NCI-H2081 treated with DMSO at 0.1 percent for 48 hours (cell line): ENCODE measurements around the gene RIPPLY3.
A peak's percentile ranks its signal among the peaks of the same experiment; 100 is the strongest.
"Not testable (repeated sequence)": the region's sequence is repeated elsewhere in the genome, so short reads cannot be mapped to it uniquely, and the experiment has no call there.

Experiments used
- DNase-seq: peaks from one replicate; lab custom pipeline; 2025; lab: John Stamatoyannopoulos, UW

Gene RIPPLY3

DNA sequence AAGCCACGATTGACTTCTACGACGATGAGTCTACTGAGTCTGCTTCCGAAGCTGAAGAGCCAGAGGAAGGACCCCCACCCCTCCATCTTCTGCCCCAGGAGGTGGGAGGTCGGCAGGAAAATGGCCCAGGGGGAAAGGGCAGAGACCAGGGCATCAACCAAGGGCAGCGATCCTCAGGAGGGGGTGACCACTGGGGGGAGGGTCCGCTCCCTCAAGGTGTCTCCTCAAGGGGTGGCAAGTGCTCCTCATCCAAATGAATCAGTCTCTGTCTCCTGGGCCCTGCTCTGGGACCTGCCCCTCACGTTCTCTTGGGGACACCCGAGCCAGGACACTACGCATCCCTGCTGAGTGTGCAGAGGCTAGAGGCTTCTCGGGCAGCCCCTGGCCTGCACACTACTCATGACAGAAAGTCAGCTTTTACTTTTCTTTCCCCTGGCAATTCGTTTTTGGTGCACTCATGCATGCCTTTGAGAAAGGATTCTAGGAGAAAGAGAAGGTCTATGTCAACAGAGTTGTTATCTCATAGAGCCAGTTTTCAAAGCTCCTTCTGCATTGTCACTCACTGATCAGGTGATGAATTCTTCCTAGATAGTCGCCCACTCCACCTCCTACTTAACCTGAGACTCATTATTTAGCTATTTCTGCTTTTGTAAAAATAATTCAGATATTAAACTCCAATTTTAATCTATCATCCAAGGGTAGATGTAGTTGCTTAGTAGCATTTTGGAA is 11.6 kb downstream of the RIPPLY3 start:
- DNase-seq = no peak

GRCh38 chr21:37026499-37026898 is 20.0 kb downstream of the RIPPLY3 start:
- no peak for DNase-seq

GRCh38 chr21:37028570-37028969 is 22.1 kb downstream of the RIPPLY3 start:
- DNase-seq = no peak

GRCh38 chr21:37030864-37031263 is 24.4 kb downstream of the RIPPLY3 start:
- no peak for DNase-seq

DNA sequence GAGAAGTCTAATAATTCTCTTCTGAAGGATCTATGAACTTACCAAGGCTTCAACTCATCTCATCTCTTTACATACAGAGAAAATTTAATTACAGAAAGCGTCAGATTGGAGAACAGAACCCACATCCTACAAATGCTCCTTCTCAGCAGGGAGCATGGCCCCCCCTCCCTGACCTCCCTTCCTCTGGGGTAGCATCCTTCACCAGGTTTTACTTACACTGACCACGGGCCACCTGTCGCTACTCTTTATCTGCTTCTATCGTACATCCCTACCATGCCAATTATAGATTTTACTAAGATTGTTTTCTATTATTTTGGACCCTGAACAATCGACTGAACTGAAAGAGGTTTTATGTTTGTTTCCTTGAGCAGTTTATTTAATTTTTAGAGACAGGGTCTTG is 25.8 kb downstream of the RIPPLY3 start:
- DNase-seq = no peak

DNA sequence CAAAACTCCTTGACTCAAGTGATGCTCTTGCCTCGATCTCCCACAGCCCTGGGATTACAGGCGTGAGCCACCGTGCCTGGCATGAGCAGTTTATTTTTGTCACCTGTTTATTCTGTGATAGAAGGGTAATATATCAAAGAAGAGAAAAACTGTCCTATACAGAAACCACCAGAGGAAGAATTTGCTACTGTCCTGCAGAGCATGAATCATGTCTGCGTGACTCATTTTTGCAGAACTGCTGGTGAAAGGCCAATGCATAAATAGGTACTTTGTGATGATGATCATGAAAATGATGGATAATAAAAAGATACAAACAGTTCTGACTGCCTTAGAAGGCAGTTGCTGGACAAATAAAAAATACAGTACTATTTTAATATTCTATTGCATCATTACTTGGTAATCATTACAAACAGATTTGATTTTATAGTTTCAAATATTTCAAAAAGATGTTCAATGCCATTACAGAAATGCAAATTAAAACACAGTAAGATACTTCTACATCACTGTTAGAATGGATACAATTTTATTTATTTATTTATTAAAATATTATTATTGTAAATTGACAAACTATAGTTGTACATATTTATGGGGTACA is 26.5 kb downstream of the RIPPLY3 start:
- no peak for DNase-seq

GRCh38 chr21:37034394-37034793 is 27.9 kb downstream of the RIPPLY3 start:
- DNase-seq = not testable (repeated sequence)

- DNase-seq = no peak
Observed at GRCh38 chr21:37036177-37036576, 29.7 kb downstream of the RIPPLY3 start.

GRCh38 chr21:37039411-37040075 is 33.0 kb downstream of the RIPPLY3 start:
- DNase-seq = no peak

- DNase-seq = no peak
Observed at GRCh38 chr21:37040212-37040611, 33.7 kb downstream of the RIPPLY3 start.

DNA sequence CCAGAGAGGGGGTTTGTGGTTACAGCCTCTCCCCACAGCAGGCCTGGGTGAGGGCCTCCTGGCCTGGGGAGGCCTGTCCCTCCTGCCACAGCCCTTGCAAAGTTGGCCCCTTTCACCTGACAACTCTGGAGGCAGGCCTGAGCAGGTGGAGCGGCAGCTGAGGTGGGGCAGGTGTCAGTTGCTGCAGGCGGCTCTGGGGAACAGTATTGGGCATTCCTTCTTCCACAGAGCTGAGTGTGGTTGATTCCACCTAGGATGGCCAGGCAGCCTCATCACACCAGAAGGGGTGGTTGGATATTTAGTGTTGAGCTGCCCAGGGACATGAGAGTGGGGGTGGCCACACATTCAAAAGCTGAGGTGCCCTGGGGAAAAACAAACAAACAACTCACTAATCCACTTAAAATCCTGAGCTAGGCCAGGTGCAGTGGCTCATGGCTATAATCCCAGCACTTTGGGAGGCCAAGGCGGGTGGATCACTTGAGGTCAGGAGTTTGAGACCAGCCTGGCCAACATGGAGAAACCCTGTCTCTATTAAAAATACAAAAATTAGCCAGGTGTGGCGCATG is 35.3 kb downstream of the RIPPLY3 start:
- no peak for DNase-seq

DNA sequence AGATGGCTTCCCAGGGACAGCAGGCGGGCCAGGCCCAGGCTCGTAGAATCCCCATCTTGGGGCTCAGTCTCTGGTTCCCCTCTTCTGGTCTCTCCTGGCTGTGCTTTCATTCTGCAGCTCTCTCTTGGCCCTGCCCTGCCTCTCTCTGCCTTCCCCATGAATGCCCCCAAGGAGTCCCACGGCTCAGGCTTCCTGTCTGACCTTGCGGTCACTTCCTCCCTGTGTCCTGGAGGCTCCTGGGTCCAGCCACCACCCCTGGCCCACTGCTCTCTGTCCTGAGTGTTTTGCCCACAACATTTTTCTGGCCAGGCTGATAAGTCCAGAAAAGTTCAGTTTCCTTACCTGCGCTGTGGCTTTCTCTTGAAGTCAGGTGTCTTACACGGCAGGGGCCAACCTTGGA is 37.3 kb downstream of the RIPPLY3 start:
- DNase-seq = no peak

DNA sequence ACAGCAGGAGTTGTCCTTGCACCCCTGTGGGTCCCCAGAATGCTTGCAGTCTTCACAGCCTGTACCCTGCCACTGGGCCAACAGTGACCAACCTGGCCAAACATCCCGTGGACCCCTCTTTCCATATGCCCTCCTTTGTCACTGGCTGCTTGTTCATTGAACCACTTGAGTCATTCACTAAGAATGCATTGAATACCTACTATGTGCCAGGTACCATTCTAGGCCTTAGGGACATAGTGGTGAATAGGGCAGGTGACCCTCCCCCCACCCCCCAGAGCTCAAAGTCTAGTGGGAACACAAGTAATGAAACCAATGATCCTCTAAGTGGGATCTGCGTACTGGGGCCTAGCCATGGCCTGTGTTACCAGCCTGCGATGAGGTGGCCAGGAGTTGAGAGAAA is 38.1 kb downstream of the RIPPLY3 start:
- DNase-seq = no peak

- DNase-seq = no peak
Observed at GRCh38 chr21:37045149-37045548, 38.6 kb downstream of the RIPPLY3 start.

- DNase-seq = no peak
Observed at GRCh38 chr21:37045556-37045955, 39.1 kb downstream of the RIPPLY3 start.

- no peak for DNase-seq
Observed at GRCh38 chr21:37047079-37047478, 40.6 kb downstream of the RIPPLY3 start.

- DNase-seq = not testable (repeated sequence)
Observed at GRCh38 chr21:37049741-37050140, 43.2 kb downstream of the RIPPLY3 start.

- no peak for DNase-seq
Observed at GRCh38 chr21:37055271-37055855, 48.9 kb downstream of the RIPPLY3 start.

GRCh38 chr21:37057614-37058013 is 51.1 kb downstream of the RIPPLY3 start:
- no peak for DNase-seq

DNA sequence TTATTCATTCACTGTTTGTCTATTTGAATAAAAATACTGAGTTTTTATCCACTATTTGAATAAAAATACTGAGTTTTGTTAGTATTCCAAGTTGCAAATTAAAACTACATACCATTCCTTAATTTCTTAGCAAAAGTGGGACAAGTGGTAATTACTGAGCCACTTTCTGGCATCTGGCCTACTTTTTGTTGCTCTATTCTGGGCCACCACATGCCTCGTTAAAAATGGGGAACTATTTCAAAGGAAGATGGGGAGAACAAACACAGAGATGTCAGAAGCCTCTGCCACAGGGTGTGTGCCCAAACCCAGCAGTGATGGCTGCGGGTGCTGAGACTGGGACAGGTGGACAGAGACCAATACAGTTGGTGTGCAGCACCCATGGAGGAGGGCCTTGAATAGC is 51.8 kb downstream of the RIPPLY3 start:
- DNase-seq = no peak

- no peak for DNase-seq
Observed at GRCh38 chr21:37059181-37059580, 52.7 kb downstream of the RIPPLY3 start.

DNA sequence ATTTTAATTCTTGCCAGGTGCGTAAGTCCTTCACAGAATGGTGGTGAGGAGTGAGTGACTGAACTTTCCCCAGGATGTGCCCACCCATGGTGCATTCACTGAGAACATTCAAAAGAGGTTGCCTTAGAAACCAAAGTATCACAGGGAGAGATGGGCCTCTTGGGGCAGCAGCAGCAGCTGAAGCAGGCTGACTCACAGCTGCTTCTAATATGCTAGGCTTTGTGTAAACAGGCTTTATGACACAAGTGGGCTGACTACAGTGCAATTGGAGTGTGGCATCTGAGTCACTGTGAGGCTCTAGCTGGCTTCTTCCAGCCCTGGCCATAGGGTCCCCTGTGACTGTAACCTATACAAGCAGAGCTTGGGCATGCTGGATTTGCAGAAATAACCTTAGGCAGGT is 53.8 kb downstream of the RIPPLY3 start:
- DNase-seq = peak; percentile 93
